HG03095 (cell line): ENCODE measurements around the gene KCNQ1.

Source experiments
- ATAC-seq: cut with Tn5 transposase; IDR thresholded peaks from one replicate; pipeline ENCODE4 v1.9.1; 2021; ENCODE audit warnings: moderate library complexity; ENCODE audit not compliant: unreplicated experiment

The KCNQ1 gene

GRCh38 chr11:2508793-2509192 lies 64.0 kb downstream of the KCNQ1 start:
- no peak for ATAC-seq

- ATAC-seq = no peak
Observed at GRCh38 chr11:2509481-2510001, 64.7 kb downstream of the KCNQ1 start.

DNA sequence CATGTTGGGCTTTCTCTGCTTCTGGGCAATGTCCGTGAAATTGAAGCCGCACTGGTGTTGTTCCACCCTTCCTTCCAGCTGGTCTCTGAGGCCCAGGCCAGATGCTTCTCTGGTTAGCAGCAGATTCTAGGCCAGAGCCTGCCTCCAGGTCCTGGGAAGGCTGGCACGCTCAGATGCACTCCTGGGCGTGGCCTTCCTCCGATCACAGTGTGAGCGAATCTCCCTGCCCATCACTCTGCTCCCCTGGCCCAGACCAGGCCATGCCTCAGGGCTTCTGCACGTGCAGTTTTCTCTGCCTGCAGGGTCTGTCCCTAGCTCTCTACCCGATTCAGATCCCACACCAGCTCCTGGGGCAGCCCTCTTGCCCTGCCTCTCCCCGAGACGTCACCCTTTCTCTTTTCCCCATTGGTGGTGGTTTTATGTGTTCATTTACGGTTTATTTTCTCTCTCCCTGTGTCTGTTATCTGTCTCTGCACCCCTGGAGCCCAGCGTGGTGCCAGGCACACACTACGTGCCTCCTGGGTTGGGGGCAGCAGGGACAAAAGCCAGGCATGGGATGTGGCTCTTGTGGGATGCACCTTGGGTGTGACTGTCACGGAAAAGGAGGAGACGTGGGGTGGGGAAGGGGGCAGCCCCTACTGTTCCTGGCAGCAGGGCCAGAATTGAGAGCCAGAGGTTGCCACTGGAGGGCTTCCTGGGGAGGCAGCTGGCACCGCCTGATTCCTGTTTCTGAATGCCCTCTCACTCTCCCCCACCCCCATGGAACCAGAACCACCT lies 66.0 kb downstream of the KCNQ1 start:
- ATAC-seq = no peak

GRCh38 chr11:2511421-2512369 lies 66.9 kb downstream of the KCNQ1 start:
- ATAC-seq = no peak

DNA sequence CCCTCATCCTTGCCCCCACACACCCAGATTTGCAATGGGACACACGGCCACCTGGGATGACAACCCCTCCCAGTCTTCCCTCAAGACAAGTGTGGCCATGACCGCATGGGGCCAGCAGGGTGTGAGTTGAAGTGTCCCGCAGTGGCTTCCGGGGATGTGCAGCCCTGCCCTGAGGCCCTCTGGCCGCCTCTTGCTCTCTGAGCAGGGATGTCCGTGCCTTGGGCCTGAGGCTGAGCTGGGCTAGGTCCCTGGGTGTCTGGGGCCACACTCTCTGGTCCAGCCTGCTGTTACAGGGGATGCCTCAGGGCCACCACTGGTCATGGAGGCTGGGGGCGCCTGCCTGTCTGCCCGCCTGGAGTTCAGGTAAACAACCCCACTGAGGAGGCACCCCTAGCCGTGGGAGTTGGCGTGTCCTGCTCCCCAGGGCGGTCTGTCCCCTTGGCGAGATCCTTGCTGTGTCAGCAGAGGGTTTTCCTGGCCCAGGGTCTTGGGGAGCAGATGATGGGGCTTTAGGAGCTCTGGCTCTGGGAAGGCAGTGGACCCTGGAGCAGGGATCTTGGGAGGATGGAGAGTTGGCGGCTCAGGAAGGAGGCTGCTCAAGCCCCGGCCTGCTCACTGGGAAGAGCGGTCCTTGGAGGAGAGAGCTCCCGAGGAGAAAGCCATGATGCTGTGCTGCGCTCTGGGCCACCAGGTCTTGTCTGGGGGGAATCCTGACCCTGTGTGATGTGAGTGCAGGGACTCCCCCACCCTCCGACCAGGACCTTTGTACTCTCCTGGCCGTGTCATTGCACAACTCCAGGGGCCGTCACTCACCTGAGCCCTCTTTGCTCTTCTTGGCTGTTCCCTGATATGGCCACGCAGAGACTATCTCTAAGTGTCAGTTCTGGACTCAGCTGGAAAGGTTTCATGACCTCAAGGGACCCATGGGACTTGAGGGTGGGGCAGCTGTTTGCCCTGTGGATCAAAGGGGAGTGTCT lies 67.9 kb downstream of the KCNQ1 start:
- no peak for ATAC-seq

DNA sequence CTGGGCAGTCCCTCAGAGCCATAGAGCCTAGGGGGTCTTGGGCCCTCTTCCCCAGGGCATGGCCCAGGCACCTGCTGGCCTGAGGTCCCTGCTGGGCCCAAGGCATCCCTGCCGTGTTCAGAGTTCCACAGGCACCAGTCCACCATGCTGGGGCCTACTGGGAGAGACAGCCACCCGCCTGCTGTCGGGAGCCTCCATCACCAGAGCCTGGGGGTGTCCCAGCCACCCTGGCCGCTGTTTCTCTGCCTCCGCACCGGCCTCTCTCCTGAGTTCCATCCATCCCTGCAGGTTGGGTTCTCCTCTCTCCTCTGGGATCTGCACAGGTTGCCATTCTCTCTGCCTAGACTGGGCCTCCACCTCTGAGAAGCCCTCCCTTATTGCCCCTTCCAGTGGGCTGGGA lies 68.6 kb downstream of the KCNQ1 start:
- ATAC-seq = no peak

DNA sequence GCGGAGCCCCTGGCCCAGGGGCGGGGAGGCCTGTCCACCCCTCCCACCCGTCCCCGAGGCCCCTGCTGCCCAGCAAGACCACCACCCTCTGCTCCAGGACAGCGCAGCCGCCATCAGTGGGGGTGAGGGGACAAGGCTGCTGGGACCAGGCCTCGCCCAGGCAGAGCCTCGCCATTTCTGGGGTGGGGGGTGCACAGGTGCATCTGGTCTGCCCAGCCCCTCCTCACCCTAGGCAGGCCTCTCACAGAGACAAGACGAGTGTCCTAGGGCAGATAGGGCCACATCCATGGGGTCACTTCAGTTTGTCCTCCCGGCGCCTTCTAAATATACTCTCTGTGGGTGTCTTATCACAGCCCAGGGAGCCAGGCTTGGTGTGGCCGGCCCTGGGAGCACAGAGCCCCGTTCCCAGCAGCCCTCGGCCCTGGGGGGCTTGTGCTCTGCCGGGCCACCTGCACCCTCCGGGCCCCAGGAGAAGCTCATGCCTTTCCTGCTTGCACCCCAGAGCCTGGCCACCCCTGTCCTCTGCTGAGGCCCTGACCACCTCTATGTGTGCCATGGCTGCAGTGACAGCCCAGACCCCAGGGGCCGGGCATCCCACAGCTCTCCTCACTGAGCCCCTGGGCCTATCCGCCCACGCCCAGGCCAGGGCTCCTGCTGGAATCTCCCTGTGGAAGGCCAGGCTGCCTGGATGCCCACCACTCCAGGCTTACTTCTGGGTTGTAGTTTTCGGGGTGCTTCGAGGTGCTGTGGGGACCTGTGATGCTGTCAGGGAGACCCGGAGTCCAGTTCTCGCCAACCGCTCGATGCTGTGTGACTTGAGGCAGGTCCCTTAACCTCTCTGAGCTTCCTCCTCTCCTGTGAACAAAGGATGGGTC lies 70.8 kb downstream of the KCNQ1 start:
- ATAC-seq = no peak

- ATAC-seq = no peak
Observed at GRCh38 chr11:2516276-2517015, 71.6 kb downstream of the KCNQ1 start.

GRCh38 chr11:2517016-2517385 lies 72.2 kb downstream of the KCNQ1 start:
- no peak for ATAC-seq

DNA sequence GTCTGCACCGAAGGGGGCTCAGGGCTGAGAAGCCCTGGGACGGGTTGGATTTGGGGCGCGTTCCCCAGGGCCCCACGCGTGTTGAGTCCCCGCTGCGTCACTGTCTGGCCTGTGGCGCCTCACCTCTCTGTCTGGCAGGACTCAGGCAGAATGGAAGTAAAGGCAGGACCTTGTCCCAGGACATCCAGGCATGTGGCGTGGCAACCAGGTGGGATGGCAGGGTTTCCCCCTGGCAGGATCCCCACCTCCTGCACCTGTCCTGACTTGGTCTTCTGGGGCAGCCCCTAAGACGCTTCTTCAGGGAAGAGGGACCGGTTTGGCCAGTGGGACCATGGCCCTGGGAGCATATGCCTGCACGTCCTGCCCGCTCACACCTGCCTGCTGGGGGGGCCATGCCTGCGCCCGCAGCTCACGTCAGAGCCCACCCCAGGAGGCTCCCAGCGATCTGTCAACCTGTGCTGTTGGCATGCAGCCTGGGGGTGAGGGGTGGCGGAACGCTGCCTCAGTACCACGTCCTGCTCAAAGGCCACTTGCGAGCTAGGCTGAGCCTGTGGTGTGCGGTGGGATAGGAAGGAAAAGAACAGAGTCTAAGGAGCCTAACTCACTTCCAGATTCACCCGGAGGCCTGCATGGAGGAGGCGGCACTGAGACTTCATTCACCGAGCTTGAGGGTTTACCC lies 72.7 kb downstream of the KCNQ1 start:
- ATAC-seq = no peak

- ATAC-seq = no peak
Observed at GRCh38 chr11:2518111-2518982, 73.5 kb downstream of the KCNQ1 start.

DNA sequence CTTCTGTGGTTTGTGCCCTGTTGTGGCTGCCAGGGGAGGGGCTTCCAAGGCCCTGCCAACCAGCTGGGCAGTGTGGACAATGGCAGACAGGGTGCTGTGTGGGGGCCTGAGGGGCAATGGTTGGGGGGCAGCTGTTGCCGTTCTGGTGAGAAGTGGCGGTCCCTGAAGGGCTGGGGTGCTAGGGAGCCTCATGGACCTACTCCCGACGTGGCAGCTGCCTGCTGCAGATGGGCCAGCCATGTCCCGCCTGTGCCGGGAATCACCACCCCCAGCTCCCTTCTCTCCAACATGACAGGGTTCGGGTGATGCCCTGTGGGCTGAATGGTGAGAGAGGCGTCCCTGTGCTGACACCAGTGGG lies 74.2 kb downstream of the KCNQ1 start:
- no peak for ATAC-seq

- ATAC-seq = no peak
Observed at GRCh38 chr11:2519517-2519861, 74.7 kb downstream of the KCNQ1 start.

- ATAC-seq = no peak
Observed at GRCh38 chr11:2519862-2520735, 75.3 kb downstream of the KCNQ1 start.

GRCh38 chr11:2520736-2521035 lies 75.9 kb downstream of the KCNQ1 start:
- ATAC-seq = no peak

DNA sequence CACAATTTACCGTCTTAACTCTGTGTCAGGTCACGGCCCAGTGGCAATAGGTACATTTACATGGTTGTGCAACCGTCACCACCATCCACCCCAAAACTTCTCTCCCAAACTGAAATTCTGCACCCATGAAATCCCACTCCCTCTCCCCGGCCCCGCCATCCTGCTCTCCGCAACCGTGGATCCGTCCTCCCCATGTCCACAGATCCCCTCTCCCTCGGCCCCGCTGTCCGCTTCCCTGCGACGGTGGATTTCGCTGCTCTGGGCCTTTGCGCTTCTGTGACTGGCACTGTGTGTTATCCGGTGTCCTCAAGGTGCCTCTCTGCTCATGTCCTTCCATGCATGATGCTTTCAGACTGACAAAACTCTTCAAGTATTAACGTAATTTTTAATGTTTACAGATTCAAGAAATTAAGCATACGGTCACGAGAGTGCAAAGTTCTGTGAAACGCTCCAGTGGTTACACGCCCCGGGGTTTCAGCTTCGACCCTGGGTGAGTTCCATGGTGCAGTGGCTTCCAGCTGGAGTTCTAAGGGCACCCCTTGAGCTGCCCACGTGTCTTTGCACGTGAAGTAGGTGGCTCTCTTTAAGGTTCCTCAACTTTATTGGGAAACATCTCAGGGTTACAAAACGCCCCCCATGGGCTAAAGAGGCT lies 76.4 kb downstream of the KCNQ1 start:
- ATAC-seq = no peak
